ENCODE measurements around the gene NEK5.
"Not testable (repeated sequence)": the region's sequence is repeated elsewhere in the genome, so short reads cannot be mapped to it uniquely, and the experiment has no call there.

NEK5 gene

GRCh38 chr13:52164989-52165388 is 36.1 kb upstream of the NEK5 start:
- Histone ChIP-seq H3K27ac (no peak overlapping the region), H3K4me3 (no peak overlapping the region)
- no peak for TF ChIP-seq CTCF (IDR thresholded peaks at IDR 0.05)
- no peak for DNase-seq (ENCODE audit: low spot score)

- not testable (repeated sequence) for H3K27ac ChIP-seq; H3K4me3 ChIP-seq; DNase-seq (ENCODE audit: low spot score)
Measured at GRCh38 chr13:52163878-52164277, 35.0 kb upstream of the NEK5 start.

- no peak for TF ChIP-seq CTCF (IDR thresholded peaks at IDR 0.05)
- Histone ChIP-seq H3K27ac (no peak overlapping the region), H3K4me3 (no peak overlapping the region)
- no peak for DNase-seq (ENCODE audit: low spot score)
Measured at GRCh38 chr13:52162279-52163101, 33.6 kb upstream of the NEK5 start.

- no peak overlapping the region for H3K4me3 ChIP-seq
- DNase-seq (ENCODE audit: low spot score), result no peak
- H3K27ac ChIP-seq, result no peak overlapping the region
- no peak for TF ChIP-seq CTCF (IDR thresholded peaks at IDR 0.05)
Measured at GRCh38 chr13:52161181-52161646, 32.3 kb upstream of the NEK5 start.

GRCh38 chr13:52160506-52160905 is 31.6 kb upstream of the NEK5 start:
- no peak for DNase-seq (ENCODE audit: low spot score)
- Histone ChIP-seq H3K4me3 (no peak overlapping the region), H3K27ac (no peak overlapping the region)
- TF ChIP-seq CTCF (IDR thresholded peaks at IDR 0.05), result no peak

- peak overlapping the region; percentile 99 for H3K4me3 ChIP-seq
- peak overlapping the region in 1 of 2 donors; percentile 95 for H3K27ac ChIP-seq
- no peak for TF ChIP-seq CTCF (IDR thresholded peaks at IDR 0.05)
- DNase-seq (ENCODE audit: low spot score), result no peak
Measured at GRCh38 chr13:52160053-52160452, 31.2 kb upstream of the NEK5 start.

GRCh38 chr13:52159159-52159982 is 30.5 kb upstream of the NEK5 start, which contains the start of gene NEK3:
Gene NEK3, minus strand, starts transcription at chr13:52159597. Its CDS starts 3,406 bp downstream, at chr13:52156191.
- peak; percentile 77 for DNase-seq (ENCODE audit: low spot score)
- no peak for TF ChIP-seq CTCF (IDR thresholded peaks at IDR 0.05)
- H3K27ac ChIP-seq, result peak within 1 kb of the TSS; percentile 82 to 95
- H3K4me3 ChIP-seq, result peak within 1 kb of the TSS; percentile 99
